HG03025 (cell line): ENCODE results near the gene UBE2U.
"Not testable (repeated sequence)": the region's sequence is repeated elsewhere in the genome, so short reads cannot be mapped to it uniquely, and the experiment has no call there.

ENCODE experiments used
- ATAC-seq: cut with Tn5 transposase; IDR thresholded peaks from one replicate; pipeline ENCODE4 v1.9.1; 2021; ENCODE audit warnings: mild to moderate bottlenecking, moderate library complexity; ENCODE audit not compliant: unreplicated experiment, low FRiP score

UBE2U gene

DNA sequence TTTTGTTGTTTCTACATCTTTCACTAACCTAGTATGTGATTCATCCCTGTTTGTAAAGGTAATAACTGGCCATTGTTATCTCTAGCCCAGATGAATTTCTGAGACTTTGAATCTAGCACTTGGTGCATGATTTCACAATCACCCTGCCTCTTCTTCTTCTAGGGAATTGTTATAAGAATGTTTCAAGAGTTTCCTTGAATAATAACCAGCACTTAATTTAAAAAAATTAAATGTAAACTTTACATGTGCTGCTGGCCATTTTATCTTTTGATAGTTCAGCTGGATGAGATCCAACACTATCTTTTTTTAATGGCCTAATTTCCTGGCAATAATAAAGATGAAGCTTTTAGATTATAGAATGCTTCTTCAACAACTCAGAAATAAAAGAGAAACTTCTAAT is 31.8 kb downstream of the UBE2U start:
- ATAC-seq = no peak

DNA sequence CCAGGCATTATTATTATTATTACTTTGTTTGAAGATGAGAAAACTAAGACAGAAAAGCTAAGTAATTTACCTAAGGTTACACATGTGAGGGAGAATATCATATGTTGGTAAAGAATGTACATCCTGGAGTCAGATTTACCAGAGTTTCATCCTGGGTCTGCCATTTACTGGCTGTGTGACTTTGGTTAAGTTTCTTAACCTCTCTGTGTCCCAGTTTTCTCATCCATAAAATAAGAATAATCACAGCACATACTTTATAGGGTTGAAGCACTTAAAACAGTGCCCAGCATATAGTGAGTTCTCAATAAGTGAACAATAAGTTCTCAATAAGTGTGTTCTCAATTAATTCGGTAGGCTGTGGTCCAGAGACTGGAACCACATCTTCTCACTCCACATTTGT is 32.5 kb downstream of the UBE2U start:
- ATAC-seq = no peak

DNA sequence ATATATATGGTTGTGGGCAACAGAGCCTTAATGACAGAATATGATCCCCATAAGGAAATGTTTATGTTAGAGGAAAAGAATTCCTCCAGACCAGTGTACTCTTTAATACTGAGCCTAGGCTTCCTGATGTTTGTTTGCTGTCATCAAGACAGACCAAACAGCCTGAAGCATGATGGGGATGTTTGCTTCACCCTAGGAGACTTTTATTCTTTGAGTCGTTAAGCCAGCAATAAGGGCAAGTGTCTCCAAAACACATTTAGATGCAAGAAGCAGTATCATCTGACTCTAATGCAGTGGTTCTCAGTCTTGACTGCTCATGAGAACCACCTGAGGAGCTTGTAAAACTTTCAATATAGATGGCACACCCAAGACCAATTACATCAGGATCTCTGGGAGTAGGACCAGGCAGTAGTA is 33.1 kb downstream of the UBE2U start:
- ATAC-seq = no peak

DNA sequence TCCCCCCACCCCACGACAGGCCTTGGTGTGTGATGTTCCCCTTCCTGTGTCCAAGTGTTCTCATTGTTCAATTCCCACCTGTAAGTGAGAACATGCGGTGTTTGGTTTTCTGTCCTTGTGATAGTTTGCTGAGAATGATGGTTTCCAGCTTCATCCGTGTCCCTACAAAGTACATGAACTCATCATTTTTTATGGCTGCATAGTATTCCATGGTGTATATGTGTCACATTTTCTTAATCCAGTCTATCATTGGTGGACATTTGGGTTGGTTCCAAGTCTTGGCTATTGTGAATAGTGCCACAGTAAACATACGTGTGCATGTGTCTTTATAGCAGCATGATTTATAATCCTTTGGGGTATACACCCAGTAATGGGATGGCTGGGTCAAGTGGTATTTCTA is 36.1 kb downstream of the UBE2U start:
- not testable (repeated sequence) for ATAC-seq

DNA sequence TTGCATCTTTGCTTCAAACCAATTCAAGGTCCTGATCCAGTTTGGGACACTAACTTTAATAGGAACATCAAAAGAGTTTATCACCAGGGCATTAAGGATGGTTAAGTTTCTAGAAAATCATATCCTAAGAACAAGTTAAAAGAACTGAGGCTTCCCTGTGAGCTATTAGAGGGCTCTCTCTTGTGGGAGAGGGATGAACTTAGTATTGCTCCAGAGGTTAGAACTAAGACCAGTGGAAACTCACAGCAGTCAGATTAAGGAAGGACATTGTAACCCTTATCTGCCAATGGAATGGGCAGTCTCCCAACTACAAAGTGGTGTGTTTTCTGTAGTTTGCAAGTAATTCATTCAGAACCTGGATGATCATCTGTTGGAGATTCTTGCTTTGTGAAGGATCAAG is 36.8 kb downstream of the UBE2U start:
- ATAC-seq = no peak

DNA sequence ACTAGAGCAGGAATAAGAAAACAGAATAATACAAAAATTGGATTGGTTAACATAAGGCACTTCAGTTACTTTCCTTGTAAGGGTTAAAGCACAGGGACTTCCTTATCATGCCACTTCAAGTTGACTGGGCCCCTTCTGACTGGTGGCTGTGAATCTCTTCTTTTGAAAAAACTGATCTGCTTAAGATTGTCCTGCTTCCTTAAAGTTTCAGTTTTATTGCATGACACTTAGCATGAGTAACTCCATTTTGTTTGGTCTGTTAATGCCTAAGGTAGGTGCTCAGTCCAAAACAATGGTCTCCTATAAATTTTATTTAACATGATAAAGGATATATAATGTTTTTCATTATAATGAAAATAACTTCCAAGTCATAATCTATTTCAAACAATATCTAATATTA is 37.6 kb downstream of the UBE2U start:
- ATAC-seq = no peak

DNA sequence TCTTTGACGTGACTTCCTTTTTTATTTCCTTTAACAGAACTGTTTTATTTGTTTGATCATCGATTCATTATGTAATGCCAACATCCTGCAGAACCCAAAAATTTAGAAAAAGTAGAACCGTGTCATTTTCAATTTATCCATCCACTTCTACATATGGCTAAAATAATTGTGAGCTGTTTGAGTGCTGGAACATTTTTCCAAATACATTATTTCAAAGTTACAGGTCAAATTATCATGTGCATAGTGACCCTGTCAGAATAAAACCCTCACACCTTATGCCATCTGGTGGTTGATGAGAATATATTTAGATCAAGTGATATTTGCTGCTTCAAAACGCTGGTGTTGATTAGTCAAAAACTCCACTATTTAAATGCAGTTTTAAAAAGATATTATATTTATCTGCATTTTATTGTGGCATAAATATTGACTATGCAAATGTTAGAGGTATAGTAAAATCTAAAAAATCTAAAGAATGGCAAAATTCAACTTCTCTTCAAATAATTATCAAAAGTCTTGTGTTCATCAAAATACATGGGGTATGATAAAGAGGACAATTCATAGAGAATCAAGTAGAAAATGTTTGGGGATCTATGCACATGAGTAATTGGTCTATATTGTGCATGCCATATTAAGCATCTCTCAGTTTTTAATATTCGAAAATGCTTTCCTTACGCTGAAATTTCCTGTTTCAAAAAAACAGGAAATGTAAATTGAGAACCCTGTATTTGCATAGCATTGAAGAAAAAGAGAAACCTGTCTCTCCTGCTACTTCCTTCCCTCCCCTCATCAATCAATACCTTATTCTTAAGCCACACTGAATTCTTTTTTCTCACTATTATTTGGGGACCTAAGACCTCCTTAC is 39.7 kb downstream of the UBE2U start:
- ATAC-seq = no peak

DNA sequence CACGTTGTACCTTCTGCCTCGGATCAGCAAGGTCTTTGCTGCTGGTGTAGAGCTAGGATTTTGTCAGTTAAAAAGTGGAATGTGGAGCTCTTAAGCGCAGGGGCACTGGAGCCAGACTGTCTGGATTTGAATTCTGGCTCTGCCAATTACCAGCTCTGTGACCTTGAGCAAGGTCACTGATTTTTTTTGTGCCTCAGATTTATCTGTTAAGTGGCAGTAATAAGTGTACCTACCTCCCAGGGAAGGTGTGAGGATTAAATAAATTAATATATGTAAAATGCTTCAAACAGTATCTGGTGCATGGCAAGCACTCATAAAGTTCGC is 40.3 kb downstream of the UBE2U start:
- no peak for ATAC-seq

DNA sequence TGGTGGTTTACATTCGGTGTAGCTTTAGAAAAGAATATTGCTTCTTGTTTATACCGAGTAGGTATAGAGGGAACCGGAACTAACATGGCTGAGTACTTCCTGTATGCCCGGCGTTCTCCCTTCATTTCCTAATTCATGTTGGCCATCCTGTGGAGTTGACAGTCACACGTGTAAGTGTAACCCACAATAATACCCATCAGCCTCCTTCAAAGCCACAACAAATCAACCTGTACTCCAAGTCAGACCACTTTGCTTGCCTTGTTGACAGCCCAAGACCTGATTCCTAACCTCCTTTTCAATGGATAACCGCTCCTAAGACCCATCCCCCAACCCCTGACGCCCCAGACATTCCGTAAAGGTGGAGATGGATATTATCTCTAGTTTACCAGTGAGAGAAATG is 42.1 kb downstream of the UBE2U start:
- ATAC-seq = no peak

DNA sequence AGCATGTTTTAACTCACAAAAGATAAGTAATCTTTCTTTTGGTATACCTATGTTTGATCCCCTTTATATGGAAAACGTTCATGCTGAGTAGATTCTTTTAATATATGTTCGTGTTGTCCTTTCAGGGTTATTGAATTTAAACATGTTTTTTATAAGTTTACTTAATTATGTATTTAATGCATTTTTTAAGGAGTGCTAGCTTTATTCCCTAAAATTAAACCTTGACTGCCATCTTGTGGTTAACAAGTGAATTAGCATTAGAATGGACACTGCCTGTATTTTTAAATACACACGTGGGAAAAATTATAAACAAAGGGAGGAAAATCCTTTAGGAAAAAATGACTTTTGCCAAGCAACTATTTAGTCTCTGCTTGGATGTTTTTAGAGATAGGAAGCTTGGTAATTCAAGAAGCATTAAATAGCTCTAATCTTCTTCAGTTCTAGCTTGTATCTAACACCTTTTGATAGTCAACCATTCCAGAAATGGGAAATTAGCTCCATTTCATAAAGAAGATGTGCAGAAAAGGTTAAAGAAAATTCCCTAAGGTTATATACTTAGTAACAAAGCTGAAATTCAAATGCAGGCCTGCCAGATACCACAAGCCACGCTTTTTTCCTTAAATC is 43.0 kb downstream of the UBE2U start:
- ATAC-seq = no peak

DNA sequence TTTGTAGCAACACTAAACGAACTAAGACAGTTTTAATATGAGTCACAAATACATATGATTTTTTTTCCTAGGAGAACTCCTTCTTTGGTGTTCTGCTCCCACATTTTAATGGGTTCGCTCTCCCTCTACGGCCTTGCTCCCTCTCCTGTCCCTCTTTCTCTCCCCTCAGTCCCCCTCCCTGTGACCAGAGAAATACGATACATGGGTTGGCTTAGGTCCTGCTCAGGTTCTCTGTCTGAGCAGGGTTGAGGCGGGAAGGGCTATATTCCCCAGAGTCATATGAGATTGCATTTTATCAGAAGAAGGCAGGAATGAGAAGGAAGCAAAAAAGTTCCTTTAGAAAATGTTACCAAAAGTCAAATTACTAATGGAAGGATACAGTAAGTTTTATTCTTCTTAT is 44.6 kb downstream of the UBE2U start:
- no peak for ATAC-seq

DNA sequence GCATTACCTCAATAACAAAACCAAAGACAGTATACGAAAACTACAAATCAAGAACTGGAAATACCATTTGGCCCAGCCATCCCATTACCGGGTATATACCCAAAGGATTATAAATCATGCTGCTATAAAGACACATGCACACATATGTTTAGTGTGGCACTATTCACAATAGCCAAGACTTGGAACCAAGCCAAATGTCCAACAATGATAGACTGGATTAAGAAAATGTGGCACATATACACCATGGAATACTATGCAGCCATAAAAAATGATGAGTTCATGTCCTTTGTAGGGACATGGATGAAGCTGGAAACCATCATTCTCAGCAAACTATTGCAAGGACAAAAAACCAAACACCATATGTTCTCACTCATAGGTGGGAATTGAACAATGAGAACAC is 47.0 kb downstream of the UBE2U start:
- ATAC-seq = not testable (repeated sequence)

DNA sequence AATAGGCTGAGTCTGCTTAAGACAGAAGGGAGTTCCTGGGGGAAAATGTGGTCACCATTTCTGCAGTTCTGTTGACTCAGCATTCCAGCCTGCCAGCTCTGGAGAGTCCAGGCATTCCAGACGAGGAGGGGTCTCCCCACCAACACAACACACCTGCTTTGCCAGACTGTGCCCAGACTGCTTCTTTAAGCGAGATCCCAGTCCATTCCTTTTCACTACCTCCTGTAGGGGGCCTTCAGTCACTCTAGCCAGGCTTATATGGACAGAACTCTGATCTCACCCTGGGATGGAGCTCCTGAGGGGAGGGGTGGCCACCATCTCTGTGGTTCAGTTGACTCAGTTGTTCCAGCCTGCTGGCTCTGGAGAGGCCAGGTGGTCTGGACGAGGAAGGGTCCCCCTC is 48.5 kb downstream of the UBE2U start:
- no peak for ATAC-seq

DNA sequence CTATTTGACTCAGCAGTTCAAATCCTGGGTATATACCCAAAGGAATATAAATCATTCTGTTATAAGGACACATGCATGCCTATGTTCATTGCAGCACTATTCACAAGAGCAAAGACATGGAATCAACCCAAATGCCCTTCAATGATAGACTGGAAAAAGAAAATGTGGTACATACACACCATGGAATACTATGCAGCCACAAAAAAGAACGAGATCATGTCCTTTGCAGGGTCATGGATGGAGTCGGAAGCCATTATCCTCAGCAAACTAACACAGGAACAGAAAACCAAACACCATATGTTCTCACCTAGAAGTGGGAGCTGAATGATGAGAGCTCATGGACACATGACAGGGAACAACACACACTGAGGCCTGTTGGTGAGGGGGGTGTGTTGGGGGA is 53.8 kb downstream of the UBE2U start:
- not testable (repeated sequence) for ATAC-seq

DNA sequence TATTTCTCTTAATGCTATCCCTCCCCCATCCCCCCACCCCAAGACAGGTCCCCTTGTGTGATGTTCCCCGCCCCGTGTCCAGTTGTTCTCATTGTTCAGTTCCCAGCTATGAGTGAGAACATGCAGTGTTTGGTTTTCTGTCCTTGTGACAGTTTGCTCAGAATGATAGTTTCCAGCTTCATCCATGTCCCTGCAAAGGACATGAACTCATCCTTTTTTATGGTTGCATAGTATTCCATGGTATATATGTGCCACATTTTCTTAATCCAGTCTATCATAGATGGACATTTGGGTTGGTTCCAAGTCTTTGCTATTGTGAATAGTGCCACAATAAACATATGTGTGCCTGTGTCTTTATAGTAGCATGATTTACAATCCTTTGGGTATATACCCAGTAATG is 55.0 kb downstream of the UBE2U start:
- ATAC-seq = not testable (repeated sequence)

DNA sequence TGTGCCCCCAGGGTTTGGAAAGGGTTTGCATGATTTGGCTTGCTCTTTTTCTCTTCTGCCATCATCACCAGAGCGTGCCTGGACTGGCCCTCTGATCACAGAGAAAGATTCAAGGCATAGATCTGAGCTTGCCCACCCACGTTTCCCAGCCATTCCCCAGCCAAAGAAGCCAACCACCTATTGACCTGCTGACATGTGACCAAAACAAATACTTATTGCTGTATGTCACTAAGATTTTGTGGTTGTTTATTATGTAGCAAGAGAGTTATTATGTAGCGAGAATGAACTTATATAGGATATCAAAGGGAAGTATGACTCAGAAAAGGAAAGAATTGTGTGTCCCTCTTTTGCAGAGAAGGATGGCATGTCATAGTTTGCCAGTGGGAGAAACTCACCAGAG is 59.9 kb downstream of the UBE2U start:
- ATAC-seq = no peak

DNA sequence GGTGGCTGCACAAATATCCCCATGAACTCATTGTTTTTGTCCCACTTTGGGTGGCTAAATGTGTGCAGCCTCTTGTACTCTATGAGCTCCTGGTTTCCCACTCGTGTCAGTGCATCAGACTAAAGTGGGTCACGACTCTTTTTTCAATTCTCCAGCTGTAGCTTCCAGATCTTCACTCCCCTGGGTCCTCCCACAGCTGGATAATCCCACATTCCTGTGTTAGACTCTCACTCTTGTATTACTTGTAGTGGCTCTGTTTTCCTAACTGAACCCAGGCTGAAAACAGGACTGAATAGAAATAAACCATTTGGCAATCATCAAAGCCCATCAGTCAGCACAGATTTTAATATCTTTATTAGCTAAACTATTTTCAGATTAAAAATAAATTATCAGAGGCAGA is 60.4 kb downstream of the UBE2U start:
- ATAC-seq = no peak

DNA sequence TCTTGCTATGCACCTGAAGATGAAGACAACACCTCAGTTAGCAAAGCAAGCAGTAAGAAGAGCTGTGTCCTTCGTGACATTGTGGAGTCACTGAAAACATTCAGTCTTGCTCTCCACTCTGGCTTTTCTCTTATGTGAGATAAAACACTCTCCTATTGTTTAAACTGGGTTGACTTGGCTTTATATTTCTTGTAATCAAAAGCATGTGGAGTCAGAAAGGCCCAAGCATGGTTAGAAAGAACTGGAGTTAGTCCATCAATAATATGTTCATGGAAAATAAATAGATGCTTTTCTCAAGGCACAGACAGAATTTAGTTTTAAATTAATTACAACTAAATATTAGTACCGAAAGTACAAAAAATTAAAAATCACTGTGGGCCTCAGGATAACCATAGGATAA is 61.7 kb downstream of the UBE2U start:
- no peak for ATAC-seq

DNA sequence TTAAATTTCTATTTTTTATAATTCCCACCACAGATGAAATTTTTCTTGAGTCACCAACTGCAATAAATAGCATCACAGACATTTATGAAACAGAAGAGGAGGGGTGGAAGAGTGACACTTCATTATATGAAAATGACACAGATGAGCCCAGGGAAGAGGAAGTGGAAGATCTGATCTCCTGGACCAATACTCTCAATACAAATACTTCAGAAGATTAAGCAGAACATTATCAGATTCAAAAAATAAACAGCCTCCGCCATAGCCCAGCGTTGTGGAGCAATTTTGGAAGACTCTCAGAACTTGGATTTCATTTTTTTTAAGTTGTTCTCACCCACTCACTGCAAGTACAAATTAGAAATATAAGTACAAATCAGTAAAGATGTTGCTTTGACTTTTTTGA is 63.6 kb downstream of the UBE2U start:
- no peak for ATAC-seq

DNA sequence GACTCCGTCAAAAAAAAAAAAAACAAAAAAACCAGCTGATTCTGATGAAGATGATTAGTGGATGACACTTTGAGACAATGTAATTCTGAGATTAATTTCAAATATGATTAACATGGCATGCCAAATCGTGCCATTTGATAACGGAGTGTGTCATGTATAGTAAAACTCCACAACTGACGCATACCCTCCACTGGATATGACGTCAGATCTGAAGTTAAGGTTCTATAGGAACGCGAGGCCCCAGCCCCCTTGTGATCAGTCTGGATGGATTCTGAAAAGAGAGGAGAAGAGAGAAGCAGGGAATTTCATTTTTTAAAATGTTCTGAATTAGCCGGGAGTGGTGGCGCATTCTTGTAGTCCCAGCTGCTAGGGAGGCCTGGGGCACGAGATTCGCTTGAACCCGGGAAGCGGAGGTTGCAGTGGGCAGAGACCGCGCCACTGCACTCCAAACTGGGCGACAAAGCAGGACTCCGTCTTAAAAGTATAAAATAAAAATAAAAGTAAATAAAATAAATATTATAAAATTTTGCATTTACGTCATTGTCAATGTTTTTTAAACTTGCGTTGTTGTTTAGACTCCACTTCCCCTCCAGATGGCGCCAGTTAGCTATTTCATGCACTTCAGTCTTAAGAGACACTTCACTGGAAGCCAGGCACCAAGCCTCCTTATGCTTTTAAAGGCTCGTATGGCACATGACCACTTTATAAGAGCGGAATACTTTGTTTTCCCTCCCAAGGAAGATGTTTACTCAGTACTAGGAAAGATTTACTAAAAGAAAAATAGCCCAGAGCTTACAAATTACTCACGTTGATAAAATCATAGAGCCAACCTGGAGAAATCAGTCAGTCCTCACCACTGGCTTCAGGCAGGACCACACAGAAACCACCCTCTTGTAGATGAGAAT is 65.5 kb downstream of the UBE2U start:
- peak; percentile 74 for ATAC-seq

DNA sequence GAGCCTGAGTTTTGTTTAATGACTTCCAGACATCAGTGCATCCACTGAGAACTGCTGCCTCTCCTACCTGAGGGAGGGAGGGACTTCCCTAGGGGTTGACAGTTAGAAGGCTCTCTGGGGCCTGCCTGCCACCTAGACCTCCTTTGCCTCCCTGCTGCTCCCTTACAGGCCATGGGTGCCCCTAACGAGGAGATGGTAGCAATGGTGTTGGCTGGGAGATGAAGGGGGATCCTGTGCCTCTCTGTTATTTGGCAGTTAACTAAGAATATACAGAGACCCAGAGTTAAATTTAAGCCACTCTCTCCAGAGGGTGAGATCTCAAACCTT is 66.1 kb downstream of the UBE2U start:
- ATAC-seq = no peak

DNA sequence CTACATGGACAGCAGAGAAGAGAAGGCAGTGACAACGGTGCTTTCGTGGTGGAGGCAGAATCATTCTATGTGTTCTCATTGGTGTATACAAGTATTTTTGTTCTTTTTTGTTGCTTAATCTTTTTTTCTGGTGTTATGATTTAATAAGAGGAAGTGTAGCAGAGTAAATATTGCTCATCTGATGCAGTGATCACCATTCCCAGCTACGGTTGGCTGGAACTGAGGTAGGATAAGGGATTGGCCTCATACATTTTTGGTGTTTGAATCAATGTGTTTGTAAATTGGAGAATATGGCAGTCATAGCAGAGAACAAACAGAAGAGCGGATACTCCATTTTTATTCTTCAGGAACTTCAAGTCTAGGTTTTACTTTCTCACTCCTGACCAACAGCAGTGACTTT is 76.6 kb downstream of the UBE2U start:
- ATAC-seq = no peak
